NB4 (cell line): ENCODE results near the gene KPNA2.
A peak's percentile ranks its signal among the peaks of the same experiment; 100 is the strongest.

Experiments used
- DNase-seq: peaks from one replicate; pipeline ENCODE4 v3.0.0; 2010; ENCODE audit warnings: low read depth
- H3K4me3 ChIP-seq: one replicate; pipeline ENCODE4 v1.5.1; 2011; ENCODE audit warnings: mild to moderate bottlenecking, low read depth, low read length, moderate library complexity
- MYC ChIP-seq: IDR thresholded peaks from 2 replicates; pipeline ENCODE4 v1.6.1; 2011; ENCODE audit warnings: low read depth, low read length
- POLR2A ChIP-seq: IDR thresholded peaks from 2 replicates; pipeline ENCODE4 v1.6.1; 2011; ENCODE audit warnings: mild to moderate bottlenecking; ENCODE audit not compliant: insufficient read length; ENCODE audit errors: extremely low read depth
- TF ChIP-seq, protein P1 (sequence below): IDR thresholded peaks from one replicate; pipeline ENCODE4 v1.5.1; 2012; ENCODE audit warnings: low read depth, low read length
- TF ChIP-seq, protein P2 (sequence below): IDR thresholded peaks from 2 replicates; pipeline ENCODE4 v1.6.1; 2011; ENCODE audit warnings: low read depth, low read length

KPNA2 gene

DNA sequence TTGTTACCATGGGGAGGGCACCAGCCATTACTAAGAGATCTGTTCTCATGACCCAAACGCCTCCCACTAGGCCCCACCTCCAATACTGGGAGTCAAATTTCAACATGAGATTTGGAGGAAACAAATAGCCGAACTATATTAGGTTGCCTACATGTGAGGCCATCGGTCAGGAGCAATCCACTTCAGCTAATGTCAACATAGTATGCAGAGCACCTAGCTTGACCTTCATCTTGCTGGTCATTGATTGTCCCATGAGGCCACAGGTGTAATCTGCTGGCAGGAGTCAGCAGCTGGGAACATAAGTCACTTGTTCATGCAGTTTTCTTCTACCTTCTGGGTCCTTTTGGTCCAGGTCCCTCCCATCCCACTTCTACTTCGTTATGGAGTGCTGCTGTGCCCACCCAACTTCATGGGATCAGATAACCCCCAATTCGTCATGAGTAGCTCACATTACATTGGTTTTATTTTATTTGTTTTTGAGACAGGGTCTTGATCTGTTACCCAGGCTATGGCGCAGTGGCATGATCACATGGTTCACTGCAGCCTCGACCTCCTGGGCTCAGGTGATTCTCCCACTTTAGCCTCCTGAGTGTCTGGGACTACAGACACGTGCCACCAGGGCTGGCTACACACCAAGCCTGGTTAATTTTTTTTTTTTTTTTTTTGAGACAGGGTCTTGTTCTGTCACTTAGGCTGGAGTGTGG lies 5.9 kb upstream of the KPNA2 start:
- DNase-seq = no peak

DNA sequence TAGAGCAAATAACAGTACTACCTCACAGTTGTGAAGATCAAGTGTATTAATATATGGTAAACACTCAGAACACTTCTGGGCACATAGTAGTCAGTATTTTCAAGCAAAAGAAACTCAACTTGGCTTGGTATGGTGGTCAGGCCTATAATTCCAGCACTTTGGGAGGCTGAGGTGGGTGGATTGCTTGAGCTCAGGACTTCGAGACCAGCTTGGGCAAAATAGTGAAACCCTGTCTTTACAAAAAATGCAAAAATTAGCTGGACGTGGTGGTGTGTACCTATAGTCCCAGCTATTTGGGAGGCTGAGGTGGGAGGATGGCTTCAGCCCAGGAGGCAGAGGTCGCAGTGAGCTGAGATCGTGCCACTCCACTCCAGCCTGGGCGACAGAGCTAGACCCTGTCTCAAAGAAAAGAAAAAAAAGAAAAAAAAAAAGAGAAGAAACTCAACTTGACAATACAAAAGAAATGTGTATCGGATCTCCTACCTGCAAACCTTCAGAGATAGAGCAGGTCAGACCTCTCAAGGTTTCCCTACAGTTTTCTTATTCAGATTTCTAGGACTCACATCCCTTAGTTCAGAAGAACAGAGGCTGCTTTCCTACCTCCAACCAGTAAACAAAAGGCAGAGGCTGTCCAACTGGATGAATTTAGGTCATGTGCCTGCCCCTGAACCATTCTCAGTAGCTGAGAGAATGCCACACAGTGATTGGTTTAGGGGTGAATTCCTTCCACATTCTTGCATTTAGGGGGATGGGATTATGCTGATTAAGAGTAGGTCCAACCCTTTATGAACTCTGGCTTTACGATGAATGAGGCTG lies 1.7 kb upstream of the KPNA2 start:
- TF ChIP-seq MYC = no peak
- TF ChIP-seq, protein P1, sequence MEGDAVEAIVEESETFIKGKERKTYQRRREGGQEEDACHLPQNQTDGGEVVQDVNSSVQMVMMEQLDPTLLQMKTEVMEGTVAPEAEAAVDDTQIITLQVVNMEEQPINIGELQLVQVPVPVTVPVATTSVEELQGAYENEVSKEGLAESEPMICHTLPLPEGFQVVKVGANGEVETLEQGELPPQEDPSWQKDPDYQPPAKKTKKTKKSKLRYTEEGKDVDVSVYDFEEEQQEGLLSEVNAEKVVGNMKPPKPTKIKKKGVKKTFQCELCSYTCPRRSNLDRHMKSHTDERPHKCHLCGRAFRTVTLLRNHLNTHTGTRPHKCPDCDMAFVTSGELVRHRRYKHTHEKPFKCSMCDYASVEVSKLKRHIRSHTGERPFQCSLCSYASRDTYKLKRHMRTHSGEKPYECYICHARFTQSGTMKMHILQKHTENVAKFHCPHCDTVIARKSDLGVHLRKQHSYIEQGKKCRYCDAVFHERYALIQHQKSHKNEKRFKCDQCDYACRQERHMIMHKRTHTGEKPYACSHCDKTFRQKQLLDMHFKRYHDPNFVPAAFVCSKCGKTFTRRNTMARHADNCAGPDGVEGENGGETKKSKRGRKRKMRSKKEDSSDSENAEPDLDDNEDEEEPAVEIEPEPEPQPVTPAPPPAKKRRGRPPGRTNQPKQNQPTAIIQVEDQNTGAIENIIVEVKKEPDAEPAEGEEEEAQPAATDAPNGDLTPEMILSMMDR = no peak
- no peak for TF ChIP-seq POLR2A
- TF ChIP-seq, protein P2, sequence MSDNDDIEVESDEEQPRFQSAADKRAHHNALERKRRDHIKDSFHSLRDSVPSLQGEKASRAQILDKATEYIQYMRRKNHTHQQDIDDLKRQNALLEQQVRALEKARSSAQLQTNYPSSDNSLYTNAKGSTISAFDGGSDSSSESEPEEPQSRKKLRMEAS = no peak
- DNase-seq = peak; percentile 14
- no peak overlapping the region for H3K4me3 ChIP-seq

More for the DNA sequence above, 5.9 kb upstream of the KPNA2 start:
- TF ChIP-seq, protein P2 = no peak
- TF ChIP-seq POLR2A = no peak
- TF ChIP-seq, protein P1 = no peak
- TF ChIP-seq MYC = no peak
- H3K4me3 ChIP-seq = no peak overlapping the region

DNA sequence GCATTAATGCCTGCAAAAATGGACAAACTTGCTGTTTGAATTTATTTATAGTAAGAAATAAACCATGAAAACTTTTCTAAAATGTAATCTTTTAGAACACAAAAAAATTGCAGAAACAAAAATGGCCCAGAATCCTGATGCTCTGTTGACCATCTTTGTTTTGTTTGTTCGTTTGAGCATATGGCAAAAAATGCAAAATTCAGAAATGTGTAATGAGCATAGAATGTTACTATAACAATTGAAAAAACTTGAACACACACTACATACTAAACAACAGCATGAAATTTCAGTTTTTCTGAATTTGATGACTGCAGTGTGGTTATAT lies 1.1 kb upstream of the KPNA2 start:
- DNase-seq = no peak
- TF ChIP-seq, protein P2 = no peak
- TF ChIP-seq MYC (no peak), POLR2A (no peak)
- TF ChIP-seq, protein P1 = no peak
- no peak overlapping the region for H3K4me3 ChIP-seq

DNA sequence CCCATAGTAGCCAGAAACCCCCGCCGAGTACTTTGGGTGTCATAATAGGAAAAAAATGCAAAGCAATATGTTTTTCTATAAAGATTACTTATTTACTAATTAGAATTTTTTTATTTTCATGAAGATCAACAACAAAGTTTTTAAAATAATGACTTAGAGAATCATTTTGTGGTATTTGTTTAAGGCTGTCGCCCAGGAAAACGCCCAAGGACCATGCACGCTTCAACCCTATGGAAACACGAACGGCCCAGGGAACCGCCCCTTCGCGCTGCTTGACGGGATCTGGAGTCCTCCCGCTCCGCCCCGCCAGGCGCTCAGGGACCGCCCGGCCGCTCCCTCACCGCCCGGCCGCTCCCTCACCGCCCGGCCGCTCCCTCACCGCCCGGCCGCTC lies 408 bp upstream of the KPNA2 start:
- DNase-seq = peak; percentile 97
- peak overlapping the region; percentile 17 for H3K4me3 ChIP-seq
- no peak; the same call in 1 of the 2 replicates for TF ChIP-seq MYC
- TF ChIP-seq, protein P1 = no peak
- TF ChIP-seq POLR2A = no peak
- TF ChIP-seq, protein P2 = 0 out of 2 replicates have a peak, but pooled peaks have one; percentile 19

DNA sequence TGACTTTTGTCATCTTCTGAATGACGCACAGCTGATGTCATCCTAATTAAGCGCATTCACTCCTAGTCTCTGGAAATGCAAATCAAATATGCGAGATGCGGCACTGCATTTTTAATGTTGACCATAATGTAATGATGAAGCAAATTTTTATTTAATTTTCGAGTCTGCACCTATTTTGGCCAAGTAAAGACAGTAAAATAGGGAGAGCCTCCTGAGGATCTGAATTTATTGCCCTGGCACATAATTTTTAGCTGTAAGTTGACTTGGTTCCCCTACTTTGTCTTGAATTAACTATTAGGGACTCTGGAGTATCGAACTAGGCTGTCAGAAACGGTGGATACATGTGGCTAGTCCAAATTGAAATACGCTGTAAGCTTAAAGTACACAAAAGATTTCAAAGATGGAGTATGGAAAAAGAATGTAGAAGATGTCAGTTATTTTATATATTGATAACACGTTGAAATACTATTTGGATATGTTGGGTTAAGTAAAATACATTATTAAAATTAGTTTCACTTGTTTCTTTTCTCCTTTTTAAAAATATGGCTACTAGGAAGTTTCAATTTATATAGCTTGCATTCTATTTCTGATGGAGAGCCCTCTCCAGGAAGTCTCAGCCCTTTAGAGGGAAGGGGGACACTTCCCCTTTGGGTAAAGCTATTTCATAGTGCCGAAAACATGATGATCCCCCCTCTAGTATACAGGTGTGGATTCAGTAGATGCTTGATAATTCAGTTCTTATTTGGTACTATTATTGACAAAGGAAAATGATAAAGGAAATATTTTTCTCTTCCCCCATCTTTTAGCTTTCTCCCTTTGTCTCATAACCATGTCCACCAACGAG lies 991 bp downstream of the KPNA2 start:
- peak; percentile 24 for DNase-seq
- no peak for TF ChIP-seq MYC
- peak overlapping the region; percentile 100 for H3K4me3 ChIP-seq
